ENCODE results near the gene ALDOA.
A peak's percentile ranks its signal among the peaks of the same experiment; 100 is the strongest.
"Not testable (repeated sequence)": the region's sequence is repeated elsewhere in the genome, so short reads cannot be mapped to it uniquely, and the experiment has no call there.

Gene ALDOA

GRCh38 chr16:30092373-30093010 lies 26.9 kb downstream of the ALDOA start:
- peak; percentile 78 to 81 for DNase-seq

- DNase-seq, result no peak
Observed at GRCh38 chr16:30094541-30095165, 29.1 kb downstream of the ALDOA start.

GRCh38 chr16:30095166-30096078 lies 29.9 kb downstream of the ALDOA start:
- DNase-seq, result no peak

GRCh38 chr16:30096105-30096861 lies 30.7 kb downstream of the ALDOA start, which contains the start of gene YPEL3:
Gene YPEL3, minus strand, starts transcription at chr16:30096213. Its CDS starts 731 bp downstream, at chr16:30095482.
- DNase-seq, result peak; percentile 90 to 91

- DNase-seq, result no peak
Observed at GRCh38 chr16:30096862-30097563, 31.5 kb downstream of the ALDOA start.

- DNase-seq, result no peak
Observed at GRCh38 chr16:30104090-30104489, 38.5 kb downstream of the ALDOA start.

GRCh38 chr16:30104492-30104891 lies 38.9 kb downstream of the ALDOA start:
- DNase-seq, result no peak

GRCh38 chr16:30108059-30108850 lies 42.7 kb downstream of the ALDOA start:
- no peak for DNase-seq

- no peak for DNase-seq
Observed at GRCh38 chr16:30110661-30111060, 45.1 kb downstream of the ALDOA start.

GRCh38 chr16:30112197-30113030 lies 46.9 kb downstream of the ALDOA start:
- no peak for DNase-seq

- DNase-seq, result no peak
Observed at GRCh38 chr16:30113031-30113710, 47.6 kb downstream of the ALDOA start, which contains the start of gene GDPD3. Gene GDPD3, minus strand, starts transcription at chr16:30113537. Its CDS starts 59 bp downstream, at chr16:30113478.

GRCh38 chr16:30113711-30114333 lies 48.3 kb downstream of the ALDOA start:
- no peak for DNase-seq

- DNase-seq, result no peak
Observed at GRCh38 chr16:30114411-30114810, 48.9 kb downstream of the ALDOA start.

- DNase-seq, result not testable (repeated sequence)
Observed at GRCh38 chr16:30114833-30115232, 49.3 kb downstream of the ALDOA start.

GRCh38 chr16:30115238-30115637 lies 49.7 kb downstream of the ALDOA start:
- DNase-seq, result no peak

GRCh38 chr16:30116291-30117207 lies 51.0 kb downstream of the ALDOA start:
- DNase-seq, result no peak

GRCh38 chr16:30117768-30118167 lies 52.2 kb downstream of the ALDOA start:
- DNase-seq, result no peak

GRCh38 chr16:30119428-30119827 lies 53.9 kb downstream of the ALDOA start:
- DNase-seq, result no peak
